Naive thymus-derived CD8-positive, alpha-beta T cell (primary cell): ENCODE results near the gene ADAMTS17. TPM values are rescaled to one million over a fixed set of nuclear protein-coding genes. Genes with fewer than 3 reads are reported as not detected.

Experiments used
- ATAC-seq, 2 donors: fragments of 150-1000 bp; cut with Tn5 transposase in 1 of 2; sonication (Bioruptor Pico), chemical (Tn5 transposase) in 1 of 2; 1 replicate in 1 of 2; 2 replicates in 1 of 2; pipeline ENCODE4 v1.10.0; 2021; ENCODE audit warnings: mild to moderate bottlenecking in 2 of 2, moderate library complexity in 2 of 2
- POLR2A ChIA-PET: fragments of 350-600 bp; sonication (Branson Sonifier 250); formaldehyde crosslinking; loops from one replicate; lab custom pipeline; 2021; ENCODE audit warnings: antibody characterized with exemption; lab: Charles Lee
- DNase-seq, 10 donors: peaks; one replicate each; pipeline versions ENCODE4 v3.0.0 to v3.0.0-alpha.2; 2020 to 2022
- H3K27ac Mint-ChIP-seq, 10 donors: one replicate each; pipeline ENCODE4 v1.8.0; 2020 to 2022; ENCODE audit warnings: mild to moderate bottlenecking in 10 of 10, mixed read lengths in 10 of 10, moderate library complexity in 4 of 10, inconsistent platforms in 1 of 10
- H3K27me3 Mint-ChIP-seq, 5 donors: one replicate each; pipeline ENCODE4 v1.8.0; 2021 to 2022; ENCODE audit warnings: mixed read lengths in 5 of 5
- H3K36me3 Mint-ChIP-seq, 3 donors: one replicate each; pipeline ENCODE4 v1.8.0; 2020 to 2022; ENCODE audit warnings: mixed read lengths in 3 of 3, mild to moderate bottlenecking in 2 of 3, inconsistent platforms in 1 of 3
- H3K4me1 Mint-ChIP-seq, 4 donors: one replicate each; pipeline ENCODE4 v1.8.0; 2021 to 2022; ENCODE audit warnings: mixed read lengths in 4 of 4
- H3K4me3 Mint-ChIP-seq, 10 donors: one replicate each; pipeline ENCODE4 v1.8.0; 2020 to 2022; ENCODE audit warnings: mild to moderate bottlenecking in 10 of 10, mixed read lengths in 10 of 10, moderate library complexity in 6 of 10, inconsistent platforms in 1 of 10
- H3K9me3 Mint-ChIP-seq, 9 donors: one replicate each; pipeline ENCODE4 v1.8.0; 2020 to 2022; ENCODE audit warnings: mixed read lengths in 9 of 9, mild to moderate bottlenecking in 3 of 9, inconsistent platforms in 1 of 9, moderate library complexity in 1 of 9
- polyA plus RNA-seq, 3 donors: library from polyadenylated mRNA; unstranded; fragments of 300-500 nt; fragmentation: Illumina TruSeq; gene quantifications; one replicate each; pipeline ENCODE4 v1.2.3, GENCODE V29; 2021
- total RNA-seq, 8 experiments: library from RNA in 2 of 8; stranded (reverse) in 2 of 8; gene quantifications; one replicate each; pipeline ENCODE4 v1.2.3 and lab custom pipeline; 2021 to 2026

ADAMTS17 gene
- total RNA-seq (1 to 10 TPM; 2.4 to 4.6 TPM), polyA plus RNA-seq (1 to 10 TPM in 1 of 3 donors, under 1 TPM in 2; 0.20 to 1.8 (median 0.29) TPM), total RNA-seq (lab: John Stamatoyannopoulos, UW) (0.95 to 16.6 (median 7.8) reads per million in 6 experiments)

DNA sequence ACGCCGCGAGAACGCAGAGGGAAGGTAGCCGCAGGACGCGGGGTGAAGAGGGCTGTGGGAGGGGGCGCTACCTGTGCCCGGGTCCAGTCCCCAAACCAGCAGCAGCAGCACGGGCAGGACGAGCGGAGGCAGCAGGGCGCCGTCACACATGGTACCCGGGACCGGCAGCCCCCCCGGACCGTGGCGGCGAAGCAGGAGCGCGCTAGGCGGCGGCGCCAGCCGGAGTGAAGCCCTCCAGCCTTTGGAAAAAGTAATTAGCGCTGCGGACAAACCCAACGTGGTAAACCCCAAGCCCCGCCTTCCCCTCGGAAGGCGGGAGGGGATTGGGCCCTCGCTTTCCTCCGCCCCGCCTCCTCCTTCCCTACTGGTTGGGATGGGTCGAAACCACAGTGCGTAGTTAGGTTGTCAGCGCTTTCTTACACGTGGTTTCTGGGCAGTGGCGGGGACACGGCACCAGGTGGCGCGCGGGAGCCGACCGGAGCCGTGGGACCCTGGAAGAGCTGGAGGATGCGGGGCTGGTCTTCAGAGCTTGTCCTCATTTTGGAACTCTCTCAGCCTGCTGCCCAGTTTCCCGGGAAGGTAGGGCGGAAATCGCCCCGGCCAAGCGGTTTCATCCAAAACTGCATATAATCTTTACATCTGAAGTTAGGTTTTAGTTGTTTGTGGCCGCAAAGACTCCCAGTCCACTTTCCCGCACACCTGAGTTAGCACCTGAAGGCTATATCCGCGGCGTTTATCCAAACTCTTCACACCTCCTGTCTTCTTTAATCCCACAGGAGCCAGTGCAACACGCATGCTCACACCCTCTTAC is at the start of gene ADAMTS17:
ADAMTS17 (minus strand) TSS at position 226 of the 811 bp plus-strand sequence; CDS start at position 150, 76 bp downstream.
- peaks cover 0 to 13% (median 2%) of the 10 kb centered on the region in 5 donors for H3K27me3 Mint-ChIP-seq
- H3K27ac Mint-ChIP-seq, result peak within 1 kb of the TSS in 7 of 10 donors; percentile 25 to 87 (median 60)
- peaks cover 0 to 2% (median 0%) of the 10 kb centered on the region in 3 donors for H3K36me3 Mint-ChIP-seq
- ATAC-seq, result peak; percentile 92 to 94
- POLR2A ChIA-PET, result interaction anchor here (0.5 to 1.3 kb wide), 4 partner anchors 229 to 571 kb away, joined by 3 to 5 read pairs (median 4); partner anchors contain the start of gene ASB7
- peak within 1 kb of the TSS; percentile 59 to 88 (median 72) for H3K4me3 Mint-ChIP-seq
- H3K4me1 Mint-ChIP-seq, result peaks cover 12 to 23% (median 22%) of the 10 kb centered on the region in 4 donors
- peak; percentile 84 to 97 (median 94) for DNase-seq
- no peaks in the 10 kb centered on the region for H3K9me3 Mint-ChIP-seq

- H3K27ac Mint-ChIP-seq, result peak overlapping the region in 1 of 10 donors; percentile 53
- H3K9me3 Mint-ChIP-seq, result peaks cover 0 to 49% (median 15%) of the 10 kb centered on the region in 9 donors
- H3K4me1 Mint-ChIP-seq, result peaks cover 0 to 1% (median 0%) of the 10 kb centered on the region in 4 donors
- ATAC-seq, result no peak
- DNase-seq, result no peak
- no peak overlapping the region for H3K4me3 Mint-ChIP-seq
- H3K36me3 Mint-ChIP-seq, result peaks cover 0 to 22% (median 8%) of the 10 kb centered on the region in 3 donors
- POLR2A ChIA-PET, result no interaction called here
- H3K27me3 Mint-ChIP-seq, result peaks cover 0 to 17% (median 0%) of the 10 kb centered on the region in 5 donors
These were observed 43.7 kb upstream of the ADAMTS17 start for GRCh38 chr15:100385300-100386050.

GRCh38 chr15:100384108-100384410 is 42.3 kb upstream of the ADAMTS17 start:
- Mint-ChIP-seq H3K9me3 (peaks cover 0 to 57% (median 15%) of the 10 kb centered on the region in 9 donors), H3K27ac (peak overlapping the region in 1 of 10 donors; percentile 49), H3K27me3 (peaks cover 0 to 17% (median 3%) of the 10 kb centered on the region in 5 donors), H3K4me1 (peaks cover 0 to 1% (median 0%) of the 10 kb centered on the region in 4 donors), H3K4me3 (no peak overlapping the region), H3K36me3 (peaks cover 0 to 22% (median 8%) of the 10 kb centered on the region in 3 donors)
- POLR2A ChIA-PET, result no interaction called here
- no peak for ATAC-seq
- DNase-seq, result no peak

DNA sequence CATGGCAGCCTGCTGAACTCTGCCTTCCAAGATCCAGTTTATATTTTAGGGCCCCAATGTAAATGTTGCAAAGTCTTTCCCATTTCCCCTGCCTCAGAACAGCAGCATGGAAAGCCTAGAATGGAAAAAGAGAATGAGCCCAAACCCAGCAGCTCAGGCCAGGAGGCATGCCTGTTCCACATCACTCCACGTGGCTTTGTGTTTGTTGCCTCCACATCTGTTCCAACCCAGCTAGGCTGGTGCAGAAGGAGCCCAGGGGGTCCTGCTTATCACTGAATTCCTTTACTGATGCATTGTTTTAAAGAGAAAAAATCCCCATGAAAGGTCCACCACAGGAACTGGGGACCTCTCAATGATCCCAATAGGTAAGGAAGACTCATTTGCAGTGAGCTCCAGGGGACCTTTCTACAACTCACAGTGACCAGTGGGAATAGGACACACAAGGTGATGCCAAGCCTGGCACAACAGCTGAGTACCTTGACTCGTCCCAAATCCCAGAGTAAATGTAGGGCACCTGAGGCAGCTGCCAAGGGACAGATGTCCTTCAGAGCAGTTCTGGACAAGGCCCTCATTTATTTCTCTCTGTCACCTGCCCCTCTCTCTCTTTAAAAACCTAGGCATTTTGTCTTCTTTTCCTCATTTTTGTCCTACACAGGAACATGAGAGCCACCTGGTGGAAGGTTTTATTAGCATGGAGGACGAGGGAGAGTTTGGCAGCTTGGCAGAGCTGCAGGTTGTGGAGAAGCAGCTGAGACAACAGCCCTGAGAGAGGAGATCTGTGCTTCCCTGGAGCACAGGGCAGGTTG is 41.7 kb upstream of the ADAMTS17 start:
- DNase-seq (peak in 5 of 10 donors; percentile 6 to 37 (median 19)), ATAC-seq (no peak)
- POLR2A ChIA-PET, result no interaction called here
- Mint-ChIP-seq H3K36me3 (peaks cover 0 to 22% (median 6%) of the 10 kb centered on the region in 3 donors), H3K4me3 (no peak overlapping the region), H3K9me3 (peaks cover 0 to 55% (median 15%) of the 10 kb centered on the region in 9 donors), H3K27ac (peak overlapping the region in 1 of 10 donors; percentile 49), H3K4me1 (peaks cover 0 to 1% (median 0%) of the 10 kb centered on the region in 4 donors), H3K27me3 (peaks cover 0 to 17% (median 4%) of the 10 kb centered on the region in 5 donors)

DNA sequence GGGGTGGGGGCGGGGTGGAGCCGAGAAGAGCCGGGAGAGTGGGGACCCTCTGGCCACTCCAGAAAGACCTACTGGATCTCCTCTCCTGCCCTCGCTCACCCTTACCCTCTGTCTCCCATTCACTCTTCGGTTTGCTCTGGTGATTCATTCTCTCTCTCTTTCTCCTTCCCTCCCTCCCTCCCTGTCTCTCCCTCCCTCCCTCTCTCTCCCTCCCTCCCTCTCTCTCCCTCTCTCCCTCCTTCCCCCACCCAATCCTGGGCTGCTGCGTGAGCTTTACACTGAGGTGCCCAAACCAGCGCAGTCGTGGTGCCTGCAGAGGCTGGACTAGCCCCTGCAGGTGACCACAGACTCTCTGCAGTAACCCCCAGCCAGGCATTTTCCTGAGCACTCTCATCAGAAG is 32.2 kb upstream of the ADAMTS17 start:
- Mint-ChIP-seq H3K4me3 (peak overlapping the region; percentile 37 to 77 (median 60)), H3K36me3 (peaks cover 8 to 28% (median 15%) of the 10 kb centered on the region in 3 donors), H3K4me1 (peaks cover 3 to 9% (median 6%) of the 10 kb centered on the region in 4 donors), H3K27ac (no peak overlapping the region), H3K9me3 (peaks cover 6 to 41% (median 20%) of the 10 kb centered on the region in 9 donors), H3K27me3 (peaks cover 30 to 58% (median 37%) of the 10 kb centered on the region in 5 donors)
- POLR2A ChIA-PET, result no interaction called here
- DNase-seq (no peak), ATAC-seq (no peak)

DNA sequence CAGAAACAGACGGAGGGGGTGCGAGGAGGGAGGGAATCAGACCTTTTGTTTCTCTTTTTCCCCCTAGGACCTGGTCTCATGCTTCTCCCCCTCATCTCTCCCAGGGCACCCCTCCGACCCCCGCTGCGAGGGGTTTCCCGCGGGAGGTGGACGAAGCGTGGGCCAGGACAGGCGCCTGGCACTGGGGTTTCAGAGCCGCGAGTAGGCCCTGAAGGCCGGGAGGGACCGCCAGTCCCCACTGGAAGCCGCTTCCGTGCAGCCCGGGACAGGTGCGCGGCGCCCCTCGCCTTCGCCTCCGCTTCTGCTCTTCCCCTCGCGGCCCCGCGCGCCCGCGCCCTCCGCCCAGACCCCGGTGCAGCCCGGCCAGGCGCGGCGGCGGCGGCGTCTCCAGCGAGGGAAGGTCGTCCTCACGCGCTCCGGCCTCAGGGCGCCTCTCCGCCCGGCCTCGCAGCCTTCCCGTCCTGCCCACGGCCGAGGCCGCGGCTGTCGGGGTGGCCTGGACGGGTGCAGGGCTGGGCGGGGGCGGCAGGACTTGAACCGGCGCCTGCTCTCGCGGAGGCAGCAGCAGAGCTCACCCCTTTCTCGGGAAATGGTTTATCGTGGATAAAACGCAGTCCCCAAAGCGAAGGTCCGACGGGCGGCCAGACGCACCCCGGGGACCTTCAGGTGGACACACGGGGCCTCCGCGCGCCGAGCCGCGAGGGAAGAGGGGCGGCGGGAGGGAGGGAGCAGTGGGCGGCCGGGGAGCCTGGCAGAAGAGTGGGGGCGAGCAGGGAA is 31.5 kb upstream of the ADAMTS17 start:
- Mint-ChIP-seq H3K9me3 (peaks cover 6 to 37% (median 20%) of the 10 kb centered on the region in 9 donors), H3K27ac (no peak overlapping the region), H3K4me3 (peak overlapping the region in 7 of 10 donors; percentile 4 to 81 (median 60)), H3K4me1 (peaks cover 3 to 9% (median 6%) of the 10 kb centered on the region in 4 donors), H3K27me3 (peaks cover 31 to 53% (median 37%) of the 10 kb centered on the region in 5 donors), H3K36me3 (peaks cover 8 to 28% (median 15%) of the 10 kb centered on the region in 3 donors)
- peak in 1 of 10 donors; percentile 2 for DNase-seq
- ATAC-seq, result peak; percentile 40 to 71
- POLR2A ChIA-PET, result no interaction called here

DNA sequence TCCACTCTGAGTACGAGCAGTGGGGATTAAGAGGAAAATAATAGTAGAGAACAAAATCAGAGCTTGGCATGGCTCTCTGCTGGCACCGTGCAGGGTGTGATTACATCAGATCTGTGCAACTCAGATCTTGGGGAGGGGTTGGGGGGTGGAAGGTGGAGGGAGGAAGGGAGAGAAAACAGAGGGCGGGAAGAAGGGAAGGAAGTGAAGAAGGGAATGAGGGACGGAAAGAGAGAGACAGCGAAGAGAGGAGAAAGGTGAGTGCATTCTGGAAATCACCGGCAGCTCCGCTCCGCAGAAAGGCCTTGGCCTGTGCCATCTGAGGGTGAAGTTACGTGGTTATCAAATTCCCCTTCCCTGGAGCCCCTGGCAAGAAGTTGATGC is 31.0 kb upstream of the ADAMTS17 start:
- H3K4me1 Mint-ChIP-seq, result peaks cover 3 to 9% (median 6%) of the 10 kb centered on the region in 4 donors
- peaks cover 6 to 37% (median 20%) of the 10 kb centered on the region in 9 donors for H3K9me3 Mint-ChIP-seq
- peaks cover 33 to 52% (median 37%) of the 10 kb centered on the region in 5 donors for H3K27me3 Mint-ChIP-seq
- ATAC-seq (peak in 1 of 2 donors; percentile 30), DNase-seq (no peak)
- POLR2A ChIA-PET, result no interaction called here
- peak overlapping the region; percentile 4 to 81 (median 46) for H3K4me3 Mint-ChIP-seq
- H3K36me3 Mint-ChIP-seq, result peaks cover 8 to 28% (median 15%) of the 10 kb centered on the region in 3 donors
- H3K27ac Mint-ChIP-seq, result no peak overlapping the region

- POLR2A ChIA-PET, result interaction anchor here (0.6 kb wide), 1 partner anchor 427 kb away, joined by 3 read pairs; no protein-coding TSS in a partner anchor
- H3K36me3 Mint-ChIP-seq, result peaks cover 0 to 8% (median 2%) of the 10 kb centered on the region in 3 donors
- H3K27me3 Mint-ChIP-seq, result peaks cover 25 to 81% (median 37%) of the 10 kb centered on the region in 5 donors
- H3K9me3 Mint-ChIP-seq, result peaks cover 0 to 5% (median 0%) of the 10 kb centered on the region in 9 donors
- H3K4me3 Mint-ChIP-seq, result no peak overlapping the region
- no peak overlapping the region for H3K27ac Mint-ChIP-seq
- H3K4me1 Mint-ChIP-seq, result peaks cover 2 to 4% (median 3%) of the 10 kb centered on the region in 4 donors
- no peak for ATAC-seq
- no peak for DNase-seq
These were observed 13.6 kb upstream of the ADAMTS17 start for GRCh38 chr15:100355342-100355741.

DNA sequence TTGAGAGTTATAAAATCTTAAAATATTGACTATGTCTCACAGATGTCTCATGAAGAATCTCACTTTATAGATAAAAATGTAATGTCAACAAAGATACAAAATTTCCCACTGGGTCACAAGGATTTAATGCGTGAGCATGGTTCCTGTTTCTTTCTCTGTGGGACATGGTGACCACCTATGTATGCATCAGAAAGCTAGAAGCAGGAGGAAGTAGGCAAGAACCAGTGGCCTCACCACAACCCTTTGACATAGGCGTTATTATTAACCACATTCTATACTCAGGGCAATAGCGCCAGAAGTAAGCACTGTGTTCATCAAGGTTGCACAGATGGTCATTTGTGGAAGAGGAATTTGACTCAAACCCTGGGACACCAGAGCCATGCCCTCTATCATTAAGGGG is 11.7 kb upstream of the ADAMTS17 start:
- peaks cover 22 to 64% (median 30%) of the 10 kb centered on the region in 5 donors for H3K27me3 Mint-ChIP-seq
- no peak for ATAC-seq
- POLR2A ChIA-PET, result no interaction called here
- peaks cover 6 to 13% (median 11%) of the 10 kb centered on the region in 4 donors for H3K4me1 Mint-ChIP-seq
- peaks cover 0 to 2% (median 0%) of the 10 kb centered on the region in 9 donors for H3K9me3 Mint-ChIP-seq
- no peak for DNase-seq
- no peak overlapping the region for H3K27ac Mint-ChIP-seq
- no peak overlapping the region for H3K4me3 Mint-ChIP-seq
- peaks cover 0 to 2% (median 2%) of the 10 kb centered on the region in 3 donors for H3K36me3 Mint-ChIP-seq

DNA sequence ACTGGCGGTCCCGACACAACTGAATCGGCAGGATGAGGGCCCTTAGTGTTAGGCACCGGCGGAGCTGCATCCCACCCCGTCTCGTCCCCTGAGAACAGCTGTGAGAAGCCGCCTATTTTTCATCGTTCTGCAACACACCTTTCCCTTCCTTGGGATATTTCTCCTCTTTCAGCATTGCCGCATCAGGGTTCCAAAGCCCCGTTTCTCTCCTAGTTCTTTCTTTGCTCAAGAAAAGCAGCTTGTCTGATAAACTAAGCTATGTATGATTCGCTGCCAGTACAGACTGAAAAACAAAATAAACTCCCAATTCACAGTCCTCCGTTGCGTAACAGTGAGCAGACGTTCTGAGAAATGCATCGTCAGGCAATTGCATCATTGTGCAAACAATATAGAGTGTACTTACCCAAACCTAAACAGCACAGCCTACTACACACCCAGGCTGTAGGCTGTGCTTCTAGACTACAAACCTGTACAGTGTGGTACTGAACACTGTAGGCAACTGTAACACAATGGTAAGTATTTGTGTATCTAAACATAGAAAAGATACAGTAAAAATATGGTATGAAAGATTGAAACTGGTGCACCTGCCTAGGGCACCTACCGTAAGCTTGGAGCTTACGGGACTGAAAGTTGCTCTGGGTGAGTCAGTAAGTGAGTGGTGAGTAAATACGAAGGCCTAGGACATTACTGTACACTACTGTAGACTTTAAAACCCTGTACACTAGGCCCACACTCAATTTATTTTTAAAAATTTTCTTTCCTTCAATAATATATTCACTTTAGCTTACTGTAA is 8.9 kb upstream of the ADAMTS17 start:
- Mint-ChIP-seq H3K4me3 (peak overlapping the region; percentile 88 to 97 (median 92)), H3K27me3 (peaks cover 16 to 36% (median 19%) of the 10 kb centered on the region in 5 donors), H3K36me3 (no peaks in the 10 kb centered on the region), H3K9me3 (no peaks in the 10 kb centered on the region), H3K4me1 (peaks cover 9 to 13% (median 11%) of the 10 kb centered on the region in 4 donors), H3K27ac (peak overlapping the region; percentile 68 to 97 (median 90))
- ATAC-seq, result no peak
- DNase-seq, result no peak
- POLR2A ChIA-PET, result interaction anchor here (0.6 to 2.6 kb wide), 9 partner anchors 13 to 618 kb away, joined by 3 to 16 read pairs (median 3); partner anchors contain the start of genes LINS1 and LYSMD4
